H1 (cell line): Measurements from ENCODE around the gene LY86. TPM values are rescaled to one million over a fixed set of nuclear protein-coding genes. Genes with fewer than 3 reads are reported as not detected.

Experiments used
- CTCF ChIA-PET: fragments of 300-600 bp; sonication (Branson Sonifier 250); formaldehyde crosslinking; loops from one replicate; lab custom pipeline; 2021; ENCODE audit not compliant: partially characterized antibody; lab: Charles Lee
- POLR2A ChIA-PET: fragments of 300-600 bp; sonication (Branson Sonifier 250); formaldehyde crosslinking; loops from one replicate; lab custom pipeline; 2021; ENCODE audit warnings: inconsistent platforms; ENCODE audit not compliant: partially characterized antibody; lab: Charles Lee
- DNase-seq, 2 experiments: peaks; one replicate each; pipeline versions ENCODE4 v3.0.0 to v3.0.0-alpha.2; 2010 to 2022; ENCODE audit warnings: low spot score in 2 of 2, low read depth in 1 of 2, mixed read lengths in 1 of 2
- FAIRE-seq: peaks from 2 replicates; lab custom pipeline; 2011; peaks lifted over from hg19 to GRCh38; lab: Jason Lieb, UNC
- H2AFZ ChIP-seq: 2 replicates; pipeline ENCODE4 v1.8.1; 2012; ENCODE audit warnings: low read length, inconsistent platforms
- H2AK5ac ChIP-seq: 2 replicates; pipeline ENCODE4 v1.6.1; 2013; ENCODE audit warnings: low read depth, low read length
- H2BK120ac ChIP-seq: replicated peaks from 2 replicates; pipeline ENCODE3; 2013; ENCODE audit warnings: low read depth, low read length, inconsistent platforms
- H2BK12ac ChIP-seq: 2 replicates; pipeline ENCODE4 v1.6.1; 2013; ENCODE audit warnings: low read depth, low read length
- H2BK15ac ChIP-seq: 2 replicates; pipeline ENCODE4 v1.6.1; 2013; ENCODE audit warnings: low read length
- H2BK20ac ChIP-seq: 2 replicates; pipeline ENCODE4 v1.6.1; 2013; ENCODE audit warnings: low read length
- H2BK5ac ChIP-seq: 2 replicates; pipeline ENCODE4 v1.6.1; 2013; ENCODE audit warnings: low read depth, low read length
- H3K14ac ChIP-seq: 2 replicates; pipeline ENCODE4 v1.6.1; 2013; ENCODE audit warnings: inconsistent platforms; ENCODE audit not compliant: insufficient read length
- H3K18ac ChIP-seq: 2 replicates; pipeline ENCODE4 v1.6.1; 2013; ENCODE audit warnings: low read length; ENCODE audit errors: extremely low read depth
- H3K23ac ChIP-seq: 2 replicates; pipeline ENCODE4 v1.6.1; 2013; ENCODE audit warnings: inconsistent platforms; ENCODE audit not compliant: insufficient read length
- H3K23me2 ChIP-seq: 2 replicates; pipeline ENCODE4 v1.6.1; 2013; ENCODE audit warnings: low read depth, low read length
- H3K27ac ChIP-seq: 2 replicates; pipeline ENCODE4 v1.6.1; 2011; ENCODE audit warnings: low read depth, low read length, inconsistent platforms
- H3K27me3 ChIP-seq, 4 experiments: replicated peaks in 1 of 4; 1 replicate in 1 of 4; 2 replicates in 3 of 4; pipeline versions ENCODE4 v1.6.1 to v1.8.1; 2011 to 2013; ENCODE audit warnings: low read length in 3 of 4, mild to moderate bottlenecking in 3 of 4, inconsistent platforms in 2 of 4, mixed read lengths in 2 of 4, moderate library complexity in 1 of 4; ENCODE audit not compliant: control insufficient read depth in 3 of 4, insufficient read depth in 3 of 4; ENCODE audit errors: extremely low read depth in 1 of 4
- H3K36me3 ChIP-seq, 4 experiments: 2 replicates each; pipeline versions ENCODE4 v1.6.1 to v1.8.1; 2011 to 2013; ENCODE audit warnings: mild to moderate bottlenecking in 4 of 4, low read length in 3 of 4, moderate library complexity in 2 of 4, control low read depth in 1 of 4, inconsistent platforms in 1 of 4; ENCODE audit not compliant: insufficient read depth in 4 of 4, control insufficient read depth in 2 of 4
- H3K4ac ChIP-seq: replicated peaks from 2 replicates; pipeline ENCODE3; 2013; ENCODE audit warnings: low read length, low read depth, mixed read lengths, inconsistent platforms; ENCODE audit not compliant: insufficient read length
- H3K4me1 ChIP-seq, 4 experiments: replicated peaks in 1 of 4; 1 replicate in 1 of 4; 2 replicates in 3 of 4; pipeline versions ENCODE4 v1.6.1 to v1.8.1; 2011 to 2013; ENCODE audit warnings: low read length in 3 of 4, inconsistent platforms in 2 of 4, mixed read lengths in 1 of 4; ENCODE audit not compliant: insufficient read depth in 4 of 4, control insufficient read depth in 3 of 4
- H3K4me2 ChIP-seq, 2 experiments: 2 replicates each; pipeline versions ENCODE4 v1.6.1 to v1.8.1; 2011 to 2013; ENCODE audit warnings: low read depth in 2 of 2, low read length in 2 of 2, control low read depth in 1 of 2, inconsistent platforms in 1 of 2, mild to moderate bottlenecking in 1 of 2; ENCODE audit not compliant: insufficient read depth in 1 of 2
- H3K4me3 ChIP-seq, 4 experiments: fragments of 200-600, 300-600 bp in 1 of 4; sonication (generic), shearing (Covaris generic), sonication (Bioruptor Twin) in 1 of 4; 2 replicates each; pipeline versions ENCODE4 v1.5.1 to v1.8.1; 2011 to 2016; ENCODE audit warnings: low read length in 4 of 4, low read depth in 3 of 4, control low read depth in 2 of 4, inconsistent platforms in 2 of 4, mild to moderate bottlenecking in 2 of 4, mixed read lengths in 1 of 4, moderate library complexity in 1 of 4; ENCODE audit not compliant: insufficient read depth in 2 of 4; ENCODE audit errors: extremely low read depth in 1 of 4
- H3K56ac ChIP-seq: replicated peaks from 2 replicates; pipeline ENCODE3; 2013; ENCODE audit warnings: low read depth, mild to moderate bottlenecking, mixed read lengths, low read length, inconsistent platforms; ENCODE audit not compliant: insufficient read length
- H3K79me1 ChIP-seq: 2 replicates; pipeline ENCODE4 v1.6.1; 2013; ENCODE audit warnings: low read depth, low read length, control low read depth
- H3K79me2 ChIP-seq, 2 experiments: 2 replicates each; pipeline versions ENCODE4 v1.6.1 to v1.8.1; 2012 to 2013; ENCODE audit warnings: low read length in 2 of 2, mild to moderate bottlenecking in 2 of 2, inconsistent platforms in 1 of 2; ENCODE audit not compliant: insufficient read depth in 2 of 2, control insufficient read depth in 1 of 2
- H3K9ac ChIP-seq, 4 experiments: replicated peaks in 1 of 4; 1 replicate in 1 of 4; 2 replicates in 3 of 4; pipeline versions ENCODE4 v1.6.1 to v1.8.1; 2011 to 2013; ENCODE audit warnings: low read depth in 3 of 4, low read length in 3 of 4, control low read depth in 2 of 4, mild to moderate bottlenecking in 2 of 4, moderate library complexity in 2 of 4, inconsistent platforms in 1 of 4; ENCODE audit errors: extremely low read depth in 1 of 4
- H3K9me3 ChIP-seq, 2 experiments: 2 replicates each; pipeline versions ENCODE4 v1.6.1 to v1.8.1; 2012 to 2013; ENCODE audit warnings: mild to moderate bottlenecking in 2 of 2, moderate library complexity in 2 of 2, control low read depth in 1 of 2, inconsistent platforms in 1 of 2, low read depth in 1 of 2, low read length in 1 of 2, mixed read lengths in 1 of 2; ENCODE audit not compliant: insufficient read depth in 2 of 2
- H4K20me1 ChIP-seq, 2 experiments: replicated peaks in 1 of 2; 2 replicates each; pipeline versions ENCODE3 to v1.8.1; 2011 to 2013; ENCODE audit warnings: inconsistent platforms in 2 of 2, low read length in 2 of 2, mild to moderate bottlenecking in 1 of 2; ENCODE audit not compliant: insufficient read depth in 2 of 2, control insufficient read depth in 1 of 2
- H4K5ac ChIP-seq: 2 replicates; pipeline ENCODE4 v1.6.1; 2013; ENCODE audit warnings: low read length, low read depth, mixed read lengths, inconsistent platforms; ENCODE audit not compliant: insufficient read length
- H4K8ac ChIP-seq: 2 replicates; pipeline ENCODE4 v1.8.0; 2013; ENCODE audit warnings: mild to moderate bottlenecking, moderate library complexity, low read length, inconsistent platforms; ENCODE audit not compliant: insufficient read depth; ENCODE audit errors: extremely low read depth
- H4K91ac ChIP-seq: replicated peaks from 2 replicates; pipeline ENCODE3; 2013; ENCODE audit warnings: low read length, mixed read lengths, inconsistent platforms; ENCODE audit not compliant: insufficient read length
- SIX5 ChIP-seq: IDR thresholded peaks from 2 replicates; pipeline ENCODE4 v1.6.1; 2011; ENCODE audit warnings: mild to moderate bottlenecking, low read depth, low read length
- YY1 ChIP-seq: IDR thresholded peaks from 2 replicates; pipeline ENCODE4 v1.6.1; 2011; ENCODE audit warnings: low read depth, mild to moderate bottlenecking, low read length
- WGBS, 2 experiments: shearing (Covaris generic) in 1 of 2; methylation state at CpG; one replicate each; pipeline versions ENCODE4 v1.1.6 to v1.1.7; 2013 to 2015; ENCODE audit warnings: low lambda C conversion rate in 2 of 2, mixed read lengths in 2 of 2, inconsistent platforms in 1 of 2, low coverage in 1 of 2, missing lambda C conversion rate in 1 of 2; ENCODE audit not compliant: insufficient replicate concordance in 2 of 2, insufficient coverage in 1 of 2, insufficient read length in 1 of 2; ENCODE audit errors: extremely low coverage in 1 of 2, missing lambda C conversion rate in 1 of 2; 5-methylcytosine and 5-hydroxymethylcytosine counted together
- polyA plus RNA-seq, 7 experiments: library from polyadenylated mRNA; depleted of rRNA in 3 of 7; stranded (reverse) in 5 of 7; unstranded in 2 of 7; fragments of >200 nt in 5 of 7; fragments of 200-250 nt in 2 of 7; gene quantifications; 1 replicate in 5 of 7; 2 replicates in 1 of 7; 4 replicates in 1 of 7; pipeline versions ENCODE4 v1.2.1 to v1.2.3, GENCODE V29; 2011 to 2013; ENCODE audit warnings: missing spikeins in 2 of 7, mixed read lengths in 2 of 7
- total RNA-seq: library from RNA; stranded (reverse); fragmentation: NEBNext Ultra II Directional; extraction: Animal tissue kit (Norgen Biotek cat#: 25700); gene quantifications from 2 replicates; pipeline ENCODE4 v1.2.1, GENCODE V29; 2021

Gene LY86
- total and polyA plus RNA-seq, 2 of the 8 experiments (the other 6 are each of a cell fraction or from before 2014, with no cell fraction given): not detected

GRCh38 chr6:6597682-6598081, 9.2 kb downstream of the LY86 start:
- Histone ChIP-seq H3K23me2 (no peaks in the 10 kb centered on the region; the same call in 1 of the 2 replicates), H3K4ac (no peak overlapping the region), H2BK15ac (no peak overlapping the region), H4K91ac (no peak overlapping the region), H2AK5ac (no peak overlapping the region), H2BK120ac (no peak overlapping the region), H2BK5ac (no peak overlapping the region), H3K36me3 (no peaks in the 10 kb centered on the region), H2BK12ac (no peak overlapping the region), H4K5ac (no peak overlapping the region), H3K79me2 (no peaks in the 10 kb centered on the region), H2BK20ac (no peak overlapping the region), H3K79me1 (no peaks in the 10 kb centered on the region), H3K18ac (no peak overlapping the region), H3K27me3 (no peaks in the 10 kb centered on the region), H4K8ac (no peak overlapping the region), H3K56ac (no peak overlapping the region), H3K4me1 (no peaks in the 10 kb centered on the region), H3K9me3 (no peaks in the 10 kb centered on the region), H2AFZ (no peak overlapping the region), H3K23ac (no peak overlapping the region), H3K27ac (no peak overlapping the region), H4K20me1 (no peaks in the 10 kb centered on the region), H3K9ac (no peak overlapping the region), H3K14ac (no peak overlapping the region), H3K4me2 (no peak overlapping the region), H3K4me3 (no peak overlapping the region)
- WGBS, 2 experiments: 78% methylated on average over 5 of the region's 5 CpGs; no CpG with 5 or more reads in 1 of the 2 experiments
- ChIA-PET CTCF (interaction anchor here (0.9 to 2.8 kb wide), 3 partner anchors 8 to 12 kb away, joined by 3 to 7 read pairs (median 5); partner anchors contain the start of gene LY86), POLR2A (no interaction called here)
- DNase-seq (no peak), FAIRE-seq (no peak)
- TF ChIP-seq SIX5 (no peak), YY1 (peak; percentile 67; the same call in 1 of the 2 replicates)
